Occipital lobe (tissue), 2 donors: Measurements from ENCODE around the gene TRIM46. TPM values are rescaled to one million over a fixed set of nuclear protein-coding genes. Genes with fewer than 3 reads are reported as not detected.
A peak's percentile ranks its signal among the peaks of the same experiment; 100 is the strongest.

Experiments
- DNase-seq: peaks from one replicate; lab custom pipeline; 2025; lab: John Stamatoyannopoulos, UW
- total RNA-seq: library from RNA; depleted of rRNA; stranded (reverse); fragments of >200 nt; gene quantifications from one replicate; pipeline ENCODE4 v1.2.3, GENCODE V29; 2014

TRIM46 gene
- total RNA-seq, 1 donor from 2014 or later = 21.1 TPM

DNA sequence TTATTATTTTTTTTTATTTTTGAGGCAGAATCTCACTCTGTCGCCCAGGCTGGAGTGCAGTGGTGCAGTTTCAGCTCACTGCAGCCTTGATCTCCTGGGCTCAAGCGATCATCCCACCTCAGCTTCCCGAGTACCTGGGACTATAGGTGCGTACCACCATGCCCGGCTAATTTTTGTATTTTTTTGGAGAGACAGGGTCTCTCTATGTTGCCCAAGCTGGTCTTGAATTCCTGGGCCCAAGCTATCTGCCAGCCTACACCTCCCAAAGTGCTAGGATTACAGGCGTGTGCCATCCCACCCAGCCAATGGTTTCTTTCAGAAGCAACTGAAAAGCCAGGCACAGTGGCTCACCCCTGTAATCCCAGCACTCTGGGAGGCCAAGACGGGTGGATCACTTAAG lies 2.8 kb upstream of the TRIM46 start:
- DNase-seq = no peak

DNA sequence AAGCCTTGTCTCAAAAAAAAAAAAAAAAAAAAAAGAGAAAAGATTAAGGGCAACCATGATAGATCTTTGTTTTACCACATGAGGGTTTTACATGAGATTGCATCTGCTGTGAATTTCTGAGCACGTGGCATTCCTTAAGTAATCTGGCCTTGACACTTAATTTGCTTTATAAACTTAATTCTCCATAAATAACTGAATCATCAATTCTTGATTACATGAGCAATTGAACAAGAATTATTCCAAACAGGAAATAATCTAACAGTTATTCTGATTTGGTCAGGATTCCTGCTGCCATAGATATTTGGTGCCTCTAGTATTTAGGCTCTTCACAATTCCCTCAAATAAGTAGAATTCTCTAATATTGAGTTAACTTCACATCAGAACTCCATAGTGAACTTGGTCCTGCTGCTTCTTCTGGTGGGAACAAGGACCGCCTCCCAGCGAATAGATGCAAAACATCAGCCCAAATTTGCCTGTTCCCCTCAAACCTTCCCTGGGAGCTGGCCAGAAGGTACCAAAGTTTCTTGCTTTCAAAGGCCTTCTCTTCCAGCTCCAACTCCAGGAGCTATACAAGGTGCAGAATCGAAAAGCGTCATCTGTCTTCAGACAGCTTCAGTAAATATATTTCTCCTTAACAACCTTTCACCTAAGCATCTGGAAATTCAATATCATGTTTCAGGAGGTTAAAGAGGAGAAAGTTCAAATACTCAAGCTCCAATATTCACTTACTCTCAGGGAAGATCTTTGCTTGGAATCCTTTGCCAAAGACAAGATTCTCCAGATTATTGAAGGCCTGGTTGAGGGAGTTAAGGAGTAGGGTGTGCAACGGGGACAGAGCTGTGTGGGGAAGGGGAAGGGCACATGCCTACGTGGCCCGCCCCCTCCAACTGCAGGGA lies 1.6 kb upstream of the TRIM46 start:
- no peak for DNase-seq

DNA sequence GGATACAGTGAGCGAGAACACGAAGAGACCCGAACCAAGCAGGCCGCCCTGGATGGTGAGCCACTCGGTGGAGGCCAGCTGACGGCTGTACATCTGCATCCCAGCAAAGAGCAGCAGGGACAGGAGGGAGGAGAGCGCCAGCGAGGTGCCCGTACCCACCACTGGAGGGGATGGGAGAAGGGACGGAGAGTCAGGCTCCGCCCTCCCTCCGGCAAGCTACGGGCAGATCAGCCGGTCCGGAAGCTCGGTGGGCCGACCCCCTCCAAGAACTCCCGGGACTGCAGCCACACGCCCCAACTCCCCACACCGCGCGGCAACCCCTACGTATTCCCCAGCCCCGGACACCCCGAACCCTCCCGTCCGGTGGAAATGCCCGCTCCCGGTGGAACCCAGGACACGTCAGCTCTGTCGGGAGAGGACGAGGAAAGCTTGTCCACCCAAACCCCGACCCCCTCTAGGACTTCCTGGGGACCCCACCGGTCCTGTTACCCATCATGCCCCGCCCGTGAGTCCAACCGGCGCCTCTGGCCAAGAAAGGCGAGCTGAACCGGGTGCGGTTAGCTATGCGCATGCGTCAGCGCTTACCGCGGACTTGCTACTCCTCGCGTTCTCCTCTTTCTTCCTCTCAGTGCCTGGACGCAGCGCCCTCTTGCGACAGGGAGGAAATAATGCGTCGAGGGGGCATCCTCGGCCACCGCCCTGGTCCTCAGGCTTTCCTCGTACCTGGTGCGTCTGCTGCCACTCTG lies 744 bp upstream of the TRIM46 start, which contains the start of gene KRTCAP2:
TSS of gene KRTCAP2 (minus strand) at position 573 of the 746 bp plus-strand sequence. CDS start at position 493, 80 bp downstream.
- peak; percentile 91 for DNase-seq

DNA sequence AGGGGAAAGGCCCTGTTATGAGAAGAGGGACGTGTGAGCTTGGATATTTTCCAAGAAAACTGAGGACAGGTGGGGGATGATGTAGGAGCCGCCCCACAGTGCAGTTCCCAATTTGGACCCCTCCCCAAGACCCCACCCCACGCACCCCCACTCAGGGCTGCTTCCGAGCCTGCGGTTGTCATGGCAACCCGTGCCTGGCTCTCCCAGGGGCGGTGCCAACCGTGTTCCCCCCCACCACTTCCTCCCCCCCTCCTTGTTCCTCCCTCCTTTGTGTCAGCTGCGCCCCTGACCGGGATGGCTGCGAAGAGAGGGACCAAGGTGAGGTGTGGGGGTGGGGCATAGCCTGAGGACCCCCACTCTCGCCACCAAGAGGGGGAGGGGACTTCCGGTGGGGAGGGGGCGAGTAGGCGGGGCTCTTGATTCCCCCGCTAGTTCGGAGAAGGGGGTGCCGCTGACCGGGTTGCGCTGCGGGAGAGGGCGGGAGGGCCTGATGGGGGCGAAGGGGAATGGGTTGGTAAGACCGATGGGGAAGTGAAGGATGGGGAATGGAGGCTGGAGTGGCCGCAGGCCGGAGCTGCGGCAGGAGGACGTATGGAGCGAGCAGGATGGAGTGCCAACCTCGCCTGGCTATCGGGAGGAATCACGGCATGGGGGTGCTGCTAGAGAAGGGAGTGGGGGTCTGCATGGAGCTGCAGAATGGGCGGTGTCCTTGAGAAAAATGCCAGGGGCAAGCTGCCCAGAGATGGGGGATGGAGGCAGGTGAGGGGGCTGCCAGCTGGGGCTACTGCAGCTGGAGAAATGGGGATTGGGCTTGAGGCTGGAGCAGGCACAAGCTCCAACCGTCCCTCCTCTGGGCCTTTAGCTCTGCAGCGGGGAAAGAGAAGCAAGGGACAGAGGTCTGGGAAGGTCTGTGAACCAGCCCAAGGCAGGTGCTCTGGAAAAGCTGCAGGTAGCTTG lies 953 bp downstream of the TRIM46 start:
- DNase-seq = no peak

DNA sequence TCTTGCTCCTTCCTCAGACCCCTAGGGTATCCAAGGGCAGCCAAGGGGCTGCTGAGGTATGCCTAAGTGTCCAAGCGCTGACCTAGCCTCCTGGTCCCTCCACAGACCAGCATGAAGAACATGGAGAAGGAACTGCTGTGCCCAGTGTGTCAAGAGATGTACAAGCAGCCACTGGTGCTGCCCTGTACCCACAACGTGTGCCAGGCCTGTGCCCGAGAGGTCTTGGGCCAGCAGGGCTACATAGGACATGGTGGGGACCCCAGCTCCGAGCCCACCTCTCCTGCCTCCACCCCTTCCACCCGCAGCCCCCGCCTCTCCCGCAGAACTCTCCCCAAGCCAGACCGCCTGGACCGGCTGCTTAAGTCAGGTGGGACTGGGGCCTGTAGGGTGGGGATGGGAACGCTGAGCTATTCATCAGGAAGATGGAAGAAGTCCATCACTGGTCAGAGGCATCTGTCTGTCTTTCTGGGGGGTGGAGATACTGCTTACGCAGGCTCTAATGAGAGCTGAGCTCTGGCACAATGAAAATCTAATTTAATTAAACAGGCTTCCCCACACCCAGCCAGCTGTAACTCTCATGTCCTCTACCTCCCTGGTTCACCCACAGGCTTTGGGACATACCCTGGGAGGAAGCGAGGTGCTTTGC lies 1.8 kb downstream of the TRIM46 start:
- no peak for DNase-seq

DNA sequence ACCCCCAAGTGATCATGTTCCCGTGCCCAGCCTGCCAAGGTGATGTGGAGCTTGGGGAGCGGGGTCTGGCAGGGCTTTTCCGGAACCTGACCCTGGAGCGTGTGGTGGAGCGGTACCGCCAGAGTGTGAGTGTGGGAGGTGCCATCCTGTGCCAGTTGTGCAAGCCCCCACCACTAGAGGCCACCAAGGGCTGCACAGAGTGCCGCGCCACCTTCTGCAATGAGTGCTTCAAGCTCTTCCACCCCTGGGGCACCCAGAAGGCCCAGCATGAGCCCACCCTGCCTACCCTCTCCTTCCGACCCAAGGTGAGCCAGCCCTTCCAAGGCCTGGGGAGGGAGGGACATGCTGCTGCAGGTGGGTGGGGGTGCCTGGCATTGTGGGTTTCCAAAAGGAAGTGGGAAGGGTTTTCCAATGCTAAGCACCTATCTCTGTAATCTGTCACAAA lies 2.3 kb downstream of the TRIM46 start:
- no peak for DNase-seq

DNA sequence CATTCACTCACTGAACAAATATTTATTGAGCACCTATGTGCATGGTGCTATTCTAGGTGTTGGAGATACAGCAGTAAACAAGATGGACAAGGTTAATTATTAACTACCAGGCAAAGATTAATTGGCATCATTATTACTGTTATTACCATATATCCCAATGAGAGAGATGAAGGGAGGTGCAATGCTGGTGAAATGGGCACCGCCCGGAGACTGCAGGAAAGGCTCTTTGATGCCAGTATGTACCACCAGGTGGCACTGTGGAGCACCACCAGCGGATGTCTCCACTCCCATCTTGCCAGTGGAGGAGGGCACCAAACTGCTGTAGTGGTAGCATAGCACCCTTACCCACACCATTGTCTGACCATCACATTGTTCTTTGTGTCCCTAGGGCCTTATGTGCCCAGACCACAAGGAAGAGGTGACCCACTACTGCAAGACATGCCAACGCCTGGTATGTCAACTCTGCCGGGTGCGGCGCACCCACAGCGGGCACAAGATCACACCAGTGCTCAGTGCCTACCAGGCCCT lies 3.0 kb downstream of the TRIM46 start:
- peak; percentile 58 for DNase-seq

DNA sequence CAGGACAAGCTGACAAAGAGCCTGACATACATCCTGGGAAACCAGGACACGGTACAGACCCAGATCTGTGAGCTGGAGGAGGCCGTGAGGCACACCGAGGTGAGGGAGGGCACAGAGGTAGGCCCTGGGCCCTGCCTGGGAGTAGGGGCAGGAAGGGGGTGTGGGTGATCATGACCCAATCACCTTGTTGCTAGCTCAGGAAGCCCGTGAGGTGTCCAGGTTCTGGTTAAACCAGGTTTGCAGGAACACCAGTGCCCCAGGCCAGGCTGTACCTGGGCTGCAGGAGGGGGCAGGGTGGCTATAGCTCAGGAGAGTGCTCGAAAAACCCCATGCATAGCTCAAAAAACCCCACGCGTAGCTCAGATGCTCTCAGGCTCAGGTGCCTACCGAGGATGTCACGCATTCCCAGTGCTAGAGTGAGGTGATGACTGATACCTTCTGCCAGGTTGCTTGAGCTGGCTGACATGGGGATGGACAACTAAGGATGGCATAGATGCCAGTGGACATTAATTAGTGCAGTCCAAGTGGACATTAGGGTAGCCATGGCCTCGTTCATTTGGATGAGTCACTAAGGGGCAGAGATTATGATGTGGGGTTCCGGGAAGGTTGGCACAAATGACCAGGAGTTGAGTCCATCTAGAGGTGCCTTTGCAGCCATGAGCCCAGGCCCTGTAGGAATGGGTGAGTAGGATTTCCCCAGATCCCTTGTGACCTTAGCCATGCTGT lies 3.7 kb downstream of the TRIM46 start:
- DNase-seq = no peak

DNA sequence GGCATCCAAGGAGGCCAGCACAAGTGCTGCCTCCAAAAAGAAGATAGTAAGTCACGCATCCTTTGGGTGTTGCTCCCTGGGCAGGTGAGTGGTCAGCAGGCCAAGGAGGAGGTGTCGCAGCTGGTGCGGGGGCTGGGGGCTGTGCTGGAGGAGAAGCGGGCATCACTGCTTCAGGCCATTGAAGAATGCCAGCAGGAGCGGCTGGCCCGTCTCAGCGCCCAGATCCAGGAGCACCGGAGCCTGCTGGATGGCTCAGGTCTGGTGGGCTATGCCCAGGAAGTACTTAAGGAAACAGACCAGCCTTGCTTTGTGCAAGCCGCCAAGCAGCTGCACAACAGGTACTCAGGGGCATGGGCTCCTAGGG lies 4.3 kb downstream of the TRIM46 start:
- no peak for DNase-seq

DNA sequence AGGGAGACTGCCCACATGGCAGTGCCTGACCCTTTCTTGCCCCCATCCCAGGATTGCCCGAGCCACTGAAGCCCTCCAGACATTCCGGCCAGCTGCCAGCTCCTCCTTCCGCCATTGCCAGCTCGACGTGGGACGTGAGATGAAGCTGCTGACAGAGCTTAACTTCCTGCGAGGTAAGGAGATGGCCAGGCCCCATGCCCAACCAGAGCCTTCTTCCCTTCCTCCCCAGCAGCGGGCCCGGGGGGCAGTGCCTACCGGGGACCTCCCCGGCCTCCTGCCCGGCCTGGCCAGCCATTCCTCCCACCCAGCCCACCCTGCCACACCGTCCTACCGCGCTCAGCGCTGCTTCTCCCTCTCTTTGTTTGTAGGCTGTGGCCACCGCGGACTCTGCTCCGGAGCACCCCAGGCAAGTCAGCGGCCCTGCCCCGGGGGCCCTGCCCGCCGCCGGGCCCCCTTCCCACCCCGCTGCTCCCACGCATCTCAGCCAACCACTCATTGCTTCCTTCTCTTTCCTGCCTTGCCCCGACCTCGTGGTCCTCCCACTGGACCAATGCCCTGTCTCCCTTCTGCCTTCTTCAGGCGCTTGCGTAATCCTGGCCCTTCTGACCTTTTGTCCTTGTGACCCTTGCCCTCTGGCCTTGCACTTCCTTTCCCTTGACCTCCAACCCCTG lies 4.9 kb downstream of the TRIM46 start:
- no peak for DNase-seq

DNA sequence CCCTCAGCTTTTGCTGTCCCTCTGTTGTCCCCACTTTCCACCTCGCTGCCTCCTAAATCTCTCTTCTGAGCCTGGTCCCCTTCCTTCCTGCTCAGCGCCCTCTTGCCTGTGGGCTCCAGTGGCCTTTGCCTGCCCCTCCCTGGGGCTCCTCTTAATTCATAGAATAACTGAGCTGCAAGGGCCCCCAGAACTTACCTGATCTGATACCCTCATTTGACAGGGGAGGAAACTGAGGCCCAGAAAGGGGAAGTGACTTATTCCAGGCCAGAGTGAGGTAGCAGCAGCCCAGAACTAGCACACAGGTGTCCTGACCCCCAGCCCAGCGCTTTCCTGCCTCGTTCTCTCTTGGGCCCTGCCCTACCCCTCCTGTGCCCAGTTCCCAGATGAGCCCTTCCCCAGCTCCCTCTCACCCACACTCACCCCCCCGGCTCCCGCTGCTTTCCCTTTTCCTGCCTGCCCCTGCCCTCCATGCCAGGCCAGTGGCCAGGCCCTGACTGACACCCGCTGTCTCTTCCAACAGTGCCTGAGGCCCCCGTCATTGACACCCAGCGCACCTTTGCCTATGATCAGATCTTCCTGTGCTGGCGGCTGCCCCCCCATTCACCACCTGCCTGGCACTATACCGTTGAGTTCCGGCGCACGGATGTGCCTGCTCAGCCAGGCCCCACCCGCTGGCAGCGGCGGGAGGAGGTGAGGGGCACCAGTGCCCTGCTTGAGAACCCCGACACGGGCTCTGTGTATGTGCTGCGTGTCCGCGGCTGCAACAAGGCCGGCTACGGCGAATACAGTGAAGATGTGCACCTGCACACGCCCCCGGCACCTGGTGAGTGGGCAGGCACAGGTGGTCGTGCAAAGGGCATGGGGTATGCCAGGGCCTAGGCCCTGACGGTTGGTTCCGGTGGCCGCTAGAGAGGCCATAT lies 5.7 kb downstream of the TRIM46 start:
- DNase-seq = no peak

DNA sequence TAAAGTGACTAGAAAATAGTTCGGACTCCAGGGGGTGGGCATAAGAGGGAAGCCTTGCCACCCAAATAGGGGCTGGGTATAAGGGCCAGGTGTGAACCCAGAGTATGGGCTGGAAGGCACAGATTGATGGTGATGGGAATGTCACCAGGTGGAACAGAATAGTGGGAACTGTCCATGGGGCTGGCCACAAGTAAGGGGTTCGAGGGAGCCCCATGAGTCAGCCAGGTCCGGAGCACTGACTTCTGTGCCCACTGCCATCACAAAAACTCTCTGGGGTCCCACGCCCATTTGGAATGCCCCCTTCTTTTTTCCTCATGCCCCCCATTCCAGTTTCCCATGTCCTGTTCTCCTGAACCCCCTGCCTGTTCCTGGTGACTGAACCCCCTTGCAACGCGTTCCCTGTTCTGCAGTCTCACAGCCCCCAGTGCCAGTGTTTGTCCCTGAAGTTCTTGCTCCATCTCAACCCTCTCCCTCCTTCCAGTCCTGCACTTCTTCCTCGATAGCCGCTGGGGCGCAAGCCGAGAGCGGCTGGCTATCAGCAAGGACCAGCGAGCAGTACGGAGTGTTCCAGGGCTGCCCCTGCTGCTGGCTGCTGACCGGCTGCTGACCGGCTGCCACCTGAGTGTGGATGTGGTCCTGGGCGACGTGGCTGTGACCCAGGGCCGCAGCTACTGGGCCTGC lies 7.9 kb downstream of the TRIM46 start:
- no peak for DNase-seq

DNA sequence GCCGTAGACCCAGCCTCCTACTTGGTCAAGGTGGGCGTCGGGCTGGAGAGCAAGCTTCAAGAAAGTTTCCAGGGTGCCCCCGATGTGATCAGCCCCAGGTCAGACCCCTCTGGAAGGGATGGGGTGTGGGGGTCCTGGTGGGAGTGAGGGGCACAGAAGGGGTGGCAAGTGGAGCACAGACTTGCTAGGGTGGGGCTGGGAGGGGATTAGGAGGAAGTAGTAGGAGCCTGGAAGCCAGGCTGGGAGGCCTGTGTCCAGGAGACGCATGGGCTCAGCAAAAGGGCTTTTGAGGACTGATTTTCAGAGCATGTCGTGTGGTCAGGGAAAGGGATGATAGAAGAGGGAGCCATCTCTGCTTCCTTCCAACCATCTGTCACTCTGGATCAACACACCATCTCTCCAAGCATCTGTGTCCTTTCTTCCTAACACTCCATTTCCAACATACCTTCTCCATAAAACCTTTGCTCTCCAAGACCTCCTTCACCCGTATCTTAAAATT lies 8.5 kb downstream of the TRIM46 start:
- no peak for DNase-seq

DNA sequence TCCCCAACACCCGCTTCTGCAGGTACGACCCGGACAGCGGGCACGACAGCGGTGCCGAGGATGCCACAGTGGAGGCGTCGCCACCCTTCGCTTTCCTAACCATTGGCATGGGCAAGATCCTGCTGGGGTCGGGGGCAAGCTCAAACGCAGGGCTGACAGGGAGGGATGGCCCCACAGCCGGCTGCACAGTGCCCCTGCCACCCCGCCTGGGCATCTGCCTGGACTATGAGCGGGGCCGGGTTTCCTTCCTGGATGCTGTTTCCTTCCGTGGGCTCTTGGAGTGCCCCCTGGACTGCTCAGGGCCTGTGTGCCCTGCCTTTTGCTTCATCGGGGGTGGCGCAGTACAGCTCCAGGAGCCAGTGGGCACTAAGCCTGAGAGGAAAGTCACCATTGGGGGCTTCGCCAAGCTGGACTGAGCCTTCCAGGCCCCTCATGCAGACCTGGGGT lies 10.1 kb downstream of the TRIM46 start:
- DNase-seq = no peak

DNA sequence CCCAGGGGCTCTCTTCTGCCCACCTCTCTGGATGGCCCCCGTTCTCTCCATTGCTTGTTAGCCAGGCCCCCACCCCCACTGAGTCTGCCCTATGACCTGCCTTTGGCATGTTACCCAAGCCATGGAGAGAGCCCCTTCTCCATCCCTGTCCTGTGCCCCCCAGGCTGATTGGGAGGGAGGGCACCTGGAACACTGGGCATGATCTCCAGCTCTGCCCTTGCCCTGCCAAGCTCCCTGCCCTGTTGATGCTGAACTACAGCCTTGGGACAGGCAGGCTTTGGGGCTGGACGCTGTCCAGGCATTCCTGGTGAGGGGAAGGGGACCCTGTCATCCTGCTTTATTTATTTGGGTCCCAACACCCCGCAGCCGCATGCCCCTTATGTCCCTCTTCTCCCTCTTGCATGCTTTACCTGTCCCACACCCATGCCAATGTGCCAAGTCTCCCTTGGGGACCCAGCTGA lies 10.7 kb downstream of the TRIM46 start:
- no peak for DNase-seq

DNA sequence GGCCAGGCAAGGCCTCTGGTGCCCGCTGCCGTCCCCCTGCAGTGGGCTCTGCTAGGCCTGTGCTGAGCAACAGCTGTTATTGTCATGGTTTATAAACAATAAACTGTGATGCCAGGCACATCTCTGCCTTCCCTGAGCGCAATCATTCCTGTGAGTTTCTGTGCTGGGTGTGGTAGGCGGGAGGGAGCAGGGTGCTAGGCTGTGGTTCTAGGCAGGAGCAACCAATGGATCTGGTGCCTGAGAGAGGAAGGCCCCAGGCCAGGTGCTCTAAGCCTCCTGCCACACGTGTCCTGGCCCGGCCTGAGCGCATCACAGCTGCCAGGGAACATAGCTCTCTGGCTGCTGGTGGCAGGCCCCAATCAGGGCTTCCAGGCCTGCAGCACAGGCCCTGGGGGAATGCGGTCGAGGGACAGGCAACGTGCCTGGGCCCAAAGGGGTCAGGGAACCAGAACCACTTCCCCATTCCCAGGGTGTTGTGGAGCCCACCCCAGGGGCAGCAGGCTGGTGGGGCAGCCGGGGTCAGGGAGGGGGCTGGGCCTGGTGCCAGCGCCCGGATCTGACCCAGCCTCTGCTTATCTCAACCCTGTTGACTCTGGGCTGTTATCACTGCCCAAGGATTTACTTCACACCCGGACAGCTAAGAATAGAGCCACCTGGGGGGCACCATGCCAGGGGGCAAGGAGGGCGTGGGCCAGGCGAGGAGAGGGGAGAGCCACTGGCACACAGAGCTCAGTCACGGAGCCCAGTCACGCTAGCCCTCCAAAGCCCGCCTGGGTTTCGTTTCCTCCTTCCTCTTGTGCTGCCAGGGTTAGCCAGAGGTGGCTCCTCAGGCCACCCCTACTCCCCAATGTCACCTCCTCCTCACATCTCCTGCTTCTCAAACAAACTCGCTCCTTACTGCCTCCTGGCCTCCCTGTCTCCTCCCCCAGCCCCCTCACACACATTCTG lies 11.5 kb downstream of the TRIM46 start:
- DNase-seq = no peak
